Prostate gland (tissue), 2 donors: ENCODE measurements around the gene CABCOCO1.

ENCODE experiments used
- POLR2A ChIP-seq: fragments of 450-650 bp; IDR thresholded peaks from one replicate; pipeline ENCODE4 v1.6.1; 2016; ENCODE audit warnings: antibody characterized with exemption, mild to moderate bottlenecking
- POLR2AphosphoS5 ChIP-seq: sonication (generic); formaldehyde crosslinking; IDR thresholded peaks from one replicate; pipeline ENCODE4 v1.6.1; 2017; ENCODE audit warnings: antibody characterized with exemption
- TF ChIP-seq, protein P1 (sequence below), 4 experiments: fragments of 200-600 bp in 2 of 4; fragments of 450-650 bp in 2 of 4; sonication (generic) in 2 of 4; IDR thresholded peaks; 1 replicate in 3 of 4; 2 replicates in 1 of 4; pipeline ENCODE4 v1.5.1; 2016 to 2019; ENCODE audit warnings: antibody characterized with exemption in 4 of 4, mild to moderate bottlenecking in 2 of 4, moderate library complexity in 2 of 4

DNA sequence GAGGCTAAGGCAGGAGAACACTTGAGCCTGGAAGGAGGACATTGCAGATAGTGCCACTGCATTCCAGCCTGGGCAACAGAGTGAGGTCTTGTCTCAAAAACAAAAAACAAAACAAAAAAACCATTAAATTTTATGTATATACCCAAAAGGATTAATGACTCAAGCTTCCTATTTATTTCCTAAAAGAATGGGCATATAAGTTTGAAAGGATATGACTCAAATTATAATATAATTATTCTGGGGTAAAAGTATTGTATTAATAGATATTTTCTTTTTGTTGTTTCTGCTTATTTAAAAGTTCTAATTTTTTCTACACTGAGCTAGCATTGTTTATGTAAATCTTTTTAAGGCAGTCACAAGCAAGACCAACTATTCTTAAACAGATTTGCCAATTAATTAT lies 42.2 kb upstream of the CABCOCO1 start:
- TF ChIP-seq, protein P1, sequence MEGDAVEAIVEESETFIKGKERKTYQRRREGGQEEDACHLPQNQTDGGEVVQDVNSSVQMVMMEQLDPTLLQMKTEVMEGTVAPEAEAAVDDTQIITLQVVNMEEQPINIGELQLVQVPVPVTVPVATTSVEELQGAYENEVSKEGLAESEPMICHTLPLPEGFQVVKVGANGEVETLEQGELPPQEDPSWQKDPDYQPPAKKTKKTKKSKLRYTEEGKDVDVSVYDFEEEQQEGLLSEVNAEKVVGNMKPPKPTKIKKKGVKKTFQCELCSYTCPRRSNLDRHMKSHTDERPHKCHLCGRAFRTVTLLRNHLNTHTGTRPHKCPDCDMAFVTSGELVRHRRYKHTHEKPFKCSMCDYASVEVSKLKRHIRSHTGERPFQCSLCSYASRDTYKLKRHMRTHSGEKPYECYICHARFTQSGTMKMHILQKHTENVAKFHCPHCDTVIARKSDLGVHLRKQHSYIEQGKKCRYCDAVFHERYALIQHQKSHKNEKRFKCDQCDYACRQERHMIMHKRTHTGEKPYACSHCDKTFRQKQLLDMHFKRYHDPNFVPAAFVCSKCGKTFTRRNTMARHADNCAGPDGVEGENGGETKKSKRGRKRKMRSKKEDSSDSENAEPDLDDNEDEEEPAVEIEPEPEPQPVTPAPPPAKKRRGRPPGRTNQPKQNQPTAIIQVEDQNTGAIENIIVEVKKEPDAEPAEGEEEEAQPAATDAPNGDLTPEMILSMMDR (IDR thresholded peaks at IDR 0.05), result no peak
- TF ChIP-seq POLR2A (no peak), POLR2AphosphoS5 (no peak)
